Astrocyte (in vitro differentiated cells and primary cell): ENCODE data around the gene ASB8.
A peak's percentile ranks its signal among the peaks of the same experiment; 100 is the strongest.

Experiments used
- CTCF ChIP-seq: IDR thresholded peaks from 2 replicates; pipeline ENCODE4 v1.5.1; 2011; ENCODE audit warnings: low read depth, mild to moderate bottlenecking, inconsistent platforms, low read length, moderate library complexity; ENCODE audit not compliant: insufficient read depth
- EZH2 ChIP-seq: IDR thresholded peaks from 2 replicates; pipeline ENCODE4 v1.6.1; 2012; ENCODE audit warnings: mild to moderate bottlenecking, low read length, inconsistent platforms; ENCODE audit not compliant: insufficient read depth

DNA sequence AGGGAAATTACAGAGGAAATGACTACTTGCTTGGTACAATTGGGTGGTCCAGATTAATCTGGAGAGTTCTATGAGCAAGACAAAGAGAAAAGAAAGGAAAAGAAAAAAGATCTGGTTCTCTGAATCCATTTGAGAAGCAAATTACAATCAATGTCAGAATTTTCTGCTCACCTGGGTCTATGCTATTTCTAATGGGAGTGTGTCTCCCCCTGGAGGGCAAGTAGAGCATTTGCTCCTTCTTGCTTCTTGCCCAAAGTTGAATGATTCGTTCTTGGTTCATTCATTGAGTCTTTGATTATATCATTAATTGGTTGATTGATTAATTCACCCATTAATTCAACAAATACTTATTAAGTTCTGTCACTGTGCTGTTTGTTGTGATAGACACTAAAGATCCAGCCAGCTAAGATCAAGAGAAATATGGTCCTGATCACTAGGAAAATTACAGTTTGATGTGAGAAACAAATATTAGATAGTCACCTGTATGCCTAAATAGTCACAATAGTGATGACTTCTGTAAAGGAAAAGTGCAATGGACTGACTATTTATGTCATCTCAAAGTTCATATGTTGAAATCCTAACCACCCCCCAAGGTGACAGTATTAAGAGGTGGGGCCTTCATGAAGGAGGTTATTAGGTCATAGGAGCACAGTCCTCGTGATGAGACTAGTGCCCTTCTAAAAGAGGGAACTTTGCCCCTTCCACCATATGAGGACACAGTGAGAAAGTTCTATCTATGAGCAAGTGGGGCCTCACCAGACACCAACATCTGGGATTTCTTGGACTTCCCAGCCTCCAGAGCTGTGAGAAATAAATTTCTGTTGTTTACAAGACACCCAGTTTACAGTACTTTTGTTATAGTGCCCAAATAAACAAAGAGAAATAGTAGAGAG lies 8.0 kb upstream of the ASB8 start:
- TF ChIP-seq CTCF: peak; percentile 99
- no peak for TF ChIP-seq EZH2
